Colon (tissue), 2 donors: ENCODE data around the gene PDE4D.

Experiments used
- FAIRE-seq: peaks from 2 replicates; lab custom pipeline; 2012; peaks lifted over from hg19 to GRCh38; lab: Jason Lieb, UNC
- donor health status: control.
- donor health status: control.

PDE4D gene

GRCh38 chr5:59654691-59655090 is 238.8 kb downstream of the PDE4D start:
- FAIRE-seq, result no peak

DNA sequence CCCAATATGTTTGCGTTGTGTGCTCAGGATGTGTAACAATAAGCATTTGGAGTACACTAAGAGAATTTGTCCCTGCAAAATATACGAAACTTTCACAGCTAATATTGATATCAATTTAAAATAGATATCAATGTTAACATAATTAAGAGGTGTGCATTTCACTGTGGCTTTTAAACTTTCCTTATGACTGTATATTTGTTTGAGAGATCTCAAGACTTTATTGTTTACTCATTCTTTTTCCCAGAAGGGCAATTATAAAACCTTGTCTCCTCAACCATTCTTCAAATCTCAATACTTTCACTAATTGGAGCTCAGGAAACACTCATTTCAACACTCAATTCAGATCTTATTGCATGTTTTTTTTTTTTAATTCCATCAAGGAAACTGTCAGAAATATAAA is 241.1 kb downstream of the PDE4D start:
- no peak for FAIRE-seq

DNA sequence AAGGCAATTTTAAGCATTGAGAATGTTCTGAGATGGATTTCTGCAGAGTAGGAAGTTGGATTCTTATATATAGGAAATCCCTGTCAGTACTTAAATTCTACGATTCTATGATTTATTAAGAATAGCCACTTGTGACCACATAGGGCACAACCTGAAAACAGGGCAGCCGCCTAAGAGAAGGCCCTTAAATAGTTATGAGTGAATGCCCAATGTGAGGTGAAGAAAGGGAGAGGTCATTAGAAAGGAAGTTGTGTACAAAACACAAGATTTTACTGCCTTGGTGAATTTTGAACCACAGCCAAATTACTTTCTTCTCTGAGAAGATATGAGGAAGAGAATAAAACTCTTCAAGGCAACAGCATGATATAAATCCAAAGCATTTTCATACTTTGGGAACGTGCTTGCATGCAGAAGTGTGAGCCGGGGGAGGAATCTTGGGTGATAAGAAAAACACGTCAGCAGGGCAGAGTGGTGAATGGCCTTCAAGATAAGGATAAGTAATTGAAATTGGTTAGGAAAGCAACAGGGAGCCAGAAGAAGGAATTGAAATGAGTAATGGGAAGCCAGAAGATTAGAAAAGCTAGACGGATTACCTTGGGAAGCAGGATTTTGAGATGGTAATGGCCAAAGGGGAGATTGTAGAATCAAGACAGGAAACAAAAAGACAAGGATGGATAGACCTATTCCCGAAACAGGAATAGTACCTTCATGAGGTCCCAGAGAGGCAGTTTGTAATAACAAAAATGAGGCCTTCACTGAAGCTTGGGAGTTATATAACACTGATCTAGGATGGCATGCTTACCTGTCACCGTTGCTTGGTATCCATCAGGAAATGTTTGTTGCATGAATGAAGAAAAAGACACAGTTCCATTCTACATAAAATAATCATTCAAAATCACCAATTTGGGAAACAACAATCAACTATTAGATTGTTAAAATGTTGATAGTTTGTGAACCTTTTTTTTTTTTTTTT is 244.3 kb downstream of the PDE4D start:
- peak; percentile 31 for FAIRE-seq

GRCh38 chr5:59648038-59648831 is 245.3 kb downstream of the PDE4D start:
- no peak for FAIRE-seq

DNA sequence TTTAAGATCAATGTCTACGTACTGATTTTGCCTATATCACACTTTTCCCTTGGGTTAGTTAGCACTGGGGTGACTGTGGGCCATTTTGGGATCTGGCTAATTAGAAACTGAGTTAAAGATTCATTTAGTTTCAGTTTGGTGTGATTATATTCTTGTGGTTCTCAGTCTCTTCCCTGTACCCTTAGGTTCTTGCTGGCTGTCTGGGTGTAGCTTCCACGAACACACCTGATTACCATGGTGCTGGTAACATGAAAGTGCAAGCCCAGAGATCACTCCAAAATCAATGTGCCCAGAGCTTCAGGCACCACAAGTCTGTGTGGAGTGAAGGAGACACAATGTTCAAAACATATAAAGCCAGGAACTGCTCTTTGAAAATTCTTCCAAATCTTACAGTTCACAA is 248.1 kb downstream of the PDE4D start:
- no peak for FAIRE-seq

GRCh38 chr5:59640411-59640810 is 253.1 kb downstream of the PDE4D start:
- FAIRE-seq, result no peak

- FAIRE-seq, result no peak
Measured at GRCh38 chr5:59637884-59638580, 255.5 kb downstream of the PDE4D start.

GRCh38 chr5:59629561-59629960 is 264.0 kb downstream of the PDE4D start:
- FAIRE-seq, result no peak

- FAIRE-seq, result no peak
Measured at GRCh38 chr5:59628062-59628828, 265.3 kb downstream of the PDE4D start.

- no peak for FAIRE-seq
Measured at GRCh38 chr5:59624898-59625297, 268.6 kb downstream of the PDE4D start.

DNA sequence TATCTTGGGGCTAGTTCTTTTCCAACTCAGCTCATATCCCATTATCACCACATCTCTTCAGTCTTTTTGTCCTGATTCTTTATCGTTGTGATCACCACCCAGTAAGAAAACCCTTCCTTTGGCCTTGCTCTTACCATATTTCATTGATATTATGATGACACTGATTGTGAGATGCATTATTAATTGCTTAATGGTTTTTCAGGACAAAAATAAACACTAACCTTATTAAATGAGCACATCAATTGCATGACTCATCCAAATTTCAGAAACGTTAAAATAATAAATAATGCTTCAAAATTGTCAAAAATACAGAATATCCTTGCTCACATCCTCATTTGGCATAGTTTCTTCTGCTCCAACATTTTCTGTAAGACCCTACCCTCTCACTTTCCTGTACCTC is 270.7 kb downstream of the PDE4D start:
- no peak for FAIRE-seq

DNA sequence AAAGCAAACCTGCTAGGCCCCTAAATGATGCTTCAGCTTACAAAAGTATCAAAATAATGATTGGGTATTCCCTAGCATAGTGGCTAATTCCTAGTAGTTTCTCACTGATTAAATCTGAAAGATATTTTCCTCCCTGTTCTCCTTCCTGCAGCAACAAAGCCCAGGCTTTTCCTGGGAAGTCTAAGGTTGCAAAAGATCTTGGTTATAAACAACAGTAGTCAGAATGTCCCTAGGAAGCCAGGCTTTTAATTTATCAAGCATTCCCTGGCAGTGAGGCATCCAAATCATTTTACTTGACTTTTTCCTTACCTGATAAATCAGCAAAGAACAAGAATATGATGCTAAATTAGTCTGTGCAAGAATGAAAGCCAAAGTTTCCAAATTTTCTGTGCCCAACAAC is 272.0 kb downstream of the PDE4D start:
- no peak for FAIRE-seq

- FAIRE-seq, result no peak
Measured at GRCh38 chr5:59620535-59621212, 272.9 kb downstream of the PDE4D start.

GRCh38 chr5:59618644-59619043 is 274.9 kb downstream of the PDE4D start:
- FAIRE-seq, result no peak

GRCh38 chr5:59617186-59617771 is 276.2 kb downstream of the PDE4D start:
- FAIRE-seq, result no peak

- FAIRE-seq, result no peak
Measured at GRCh38 chr5:59616413-59616812, 277.1 kb downstream of the PDE4D start.

GRCh38 chr5:59615272-59615671 is 278.3 kb downstream of the PDE4D start:
- FAIRE-seq, result no peak

DNA sequence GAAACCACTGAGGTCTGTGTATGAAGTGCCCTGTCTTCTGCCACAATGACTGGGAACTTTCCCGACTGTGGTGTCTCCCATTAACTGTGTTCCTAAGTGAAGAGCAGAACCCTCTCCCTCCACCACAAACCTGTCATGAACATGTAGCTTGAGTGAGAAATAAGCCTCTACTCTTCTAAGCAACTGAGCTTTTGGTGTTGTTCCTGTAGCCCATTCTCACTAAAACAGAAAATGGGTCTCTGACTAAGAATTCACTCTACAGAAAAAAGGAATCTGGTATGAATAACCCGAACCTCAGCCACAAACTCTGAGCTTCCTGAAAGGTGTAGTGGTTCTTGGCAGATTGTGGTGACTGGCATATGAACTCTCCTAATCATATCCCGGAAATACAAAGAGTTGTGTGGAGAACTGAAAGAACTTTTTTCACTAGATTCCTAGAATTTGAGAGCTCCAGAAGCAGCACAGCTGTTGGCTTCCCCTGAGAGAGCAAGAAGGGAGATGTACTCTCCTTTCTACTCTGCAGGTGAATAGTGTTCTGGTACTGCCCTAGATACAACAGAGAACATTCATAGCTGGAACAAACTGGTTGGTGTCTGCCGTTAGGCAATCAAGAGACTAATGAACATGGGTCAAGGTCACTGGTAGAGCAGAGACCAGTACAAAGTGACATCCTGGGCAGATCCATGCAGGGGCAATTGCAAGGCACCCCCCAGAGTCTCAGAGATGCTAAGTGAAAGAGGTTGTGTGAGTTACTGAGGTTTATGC is 283.8 kb downstream of the PDE4D start:
- FAIRE-seq, result no peak

DNA sequence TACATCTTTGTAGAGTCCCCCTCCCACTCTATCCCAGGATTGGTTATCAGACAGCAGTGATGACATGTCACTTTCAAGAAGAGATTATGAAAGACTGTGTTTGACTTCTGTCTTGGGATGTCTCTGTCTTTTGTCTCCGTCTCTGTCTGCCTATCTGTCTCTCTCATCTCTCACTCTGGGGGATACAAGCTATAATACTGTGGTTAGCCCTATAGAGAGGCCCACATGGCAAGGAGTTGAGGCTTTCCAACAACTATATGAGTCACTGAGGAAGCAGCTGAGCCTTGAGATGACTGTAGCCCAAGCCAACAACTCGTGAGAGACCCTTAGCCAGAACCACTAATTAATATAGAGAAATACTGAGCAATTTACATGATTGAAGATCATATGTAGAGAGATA is 284.8 kb downstream of the PDE4D start:
- no peak for FAIRE-seq

GRCh38 chr5:59607138-59607765 is 286.3 kb downstream of the PDE4D start:
- no peak for FAIRE-seq
